ENCODE measurements around the gene IGFBPL1.
"Not testable (repeated sequence)": the region's sequence is repeated elsewhere in the genome, so short reads cannot be mapped to it uniquely, and the experiment has no call there.

IGFBPL1 gene

DNA sequence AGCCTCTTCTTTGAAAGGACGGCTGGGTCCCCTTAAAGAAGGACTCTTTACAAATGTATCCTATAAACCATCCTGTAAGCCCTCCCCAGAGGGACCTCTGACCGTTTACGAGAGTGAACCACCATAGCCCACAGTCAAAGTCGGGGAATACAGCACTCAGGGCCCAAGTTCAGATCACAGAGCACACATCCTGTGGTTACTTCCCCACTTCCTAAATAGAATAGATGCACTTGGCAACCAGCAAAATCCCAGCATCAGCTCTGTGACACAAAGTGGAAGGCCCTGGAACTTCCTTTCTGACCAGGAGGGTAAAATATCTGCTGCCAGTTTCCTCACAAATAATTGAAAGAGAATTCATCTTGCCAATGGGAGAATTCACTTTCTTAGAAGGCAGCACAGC, 6.9 kb upstream of the IGFBPL1 start:
- DNase-seq (ENCODE audit: low spot score) = no peak

GRCh38 chr9:38428062-38428461, 3.8 kb upstream of the IGFBPL1 start:
- no peak for DNase-seq (ENCODE audit: low spot score)

- DNase-seq (ENCODE audit: low spot score) = no peak
These were observed 664 bp upstream of the IGFBPL1 start for GRCh38 chr9:38424918-38425317.

- no peak for DNase-seq (ENCODE audit: low spot score)
These were observed 831 bp downstream of the IGFBPL1 start for GRCh38 chr9:38423273-38423972.

GRCh38 chr9:38422555-38423260, 1.5 kb downstream of the IGFBPL1 start:
- no peak for DNase-seq (ENCODE audit: low spot score)

GRCh38 chr9:38421498-38422211, 2.6 kb downstream of the IGFBPL1 start:
- no peak for DNase-seq (ENCODE audit: low spot score)

DNA sequence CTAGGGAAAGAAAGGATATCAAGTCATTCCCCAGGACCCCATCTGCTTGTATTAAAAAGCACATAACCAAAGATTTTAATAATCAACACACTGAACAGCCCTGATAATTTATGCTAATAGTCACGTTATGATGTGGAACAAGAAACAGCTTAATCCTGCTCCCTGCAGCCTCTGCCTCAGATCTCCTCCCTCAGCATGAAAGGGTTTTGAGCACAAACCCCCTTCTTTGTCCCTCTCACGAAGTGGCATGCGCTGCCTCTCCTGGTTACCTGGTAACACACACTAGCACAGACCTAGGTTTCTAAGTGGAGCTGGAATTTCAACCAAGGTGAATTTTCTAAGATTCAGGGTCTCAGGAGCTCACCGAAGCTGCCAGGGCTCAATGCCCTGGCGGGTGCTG, 5.1 kb downstream of the IGFBPL1 start:
- DNase-seq (ENCODE audit: low spot score) = no peak

- DNase-seq (ENCODE audit: low spot score) = no peak
These were observed 5.9 kb downstream of the IGFBPL1 start for GRCh38 chr9:38418366-38418765.

GRCh38 chr9:38417003-38417945, 7.0 kb downstream of the IGFBPL1 start:
- DNase-seq (ENCODE audit: low spot score) = no peak

GRCh38 chr9:38416461-38416860, 7.8 kb downstream of the IGFBPL1 start:
- no peak for DNase-seq (ENCODE audit: low spot score)

DNA sequence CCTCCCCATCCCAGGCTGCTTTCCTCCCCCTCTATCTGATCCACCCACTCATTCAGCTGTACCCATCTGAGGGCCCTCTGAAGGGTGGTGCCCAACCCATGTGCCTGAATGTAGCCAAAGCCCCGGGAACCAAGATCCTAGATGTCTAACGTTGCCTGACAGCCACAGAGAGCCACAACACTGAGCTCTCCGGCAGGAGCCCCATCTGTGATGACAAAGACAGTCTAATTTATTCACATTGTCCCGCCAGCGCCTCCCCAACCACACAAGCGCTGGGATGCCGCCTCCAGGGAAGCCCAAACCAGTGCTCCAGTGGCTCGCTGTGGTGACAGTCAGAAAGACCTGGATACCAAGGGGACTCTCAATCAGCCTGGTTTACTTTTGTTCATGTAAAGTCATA, 8.4 kb downstream of the IGFBPL1 start:
- no peak for DNase-seq (ENCODE audit: low spot score)

GRCh38 chr9:38414040-38414723, 10.1 kb downstream of the IGFBPL1 start:
- no peak for DNase-seq (ENCODE audit: low spot score)

GRCh38 chr9:38413283-38413682, 11.0 kb downstream of the IGFBPL1 start:
- DNase-seq (ENCODE audit: low spot score) = no peak

- no peak for DNase-seq (ENCODE audit: low spot score)
These were observed 11.5 kb downstream of the IGFBPL1 start for GRCh38 chr9:38412751-38413150.

DNA sequence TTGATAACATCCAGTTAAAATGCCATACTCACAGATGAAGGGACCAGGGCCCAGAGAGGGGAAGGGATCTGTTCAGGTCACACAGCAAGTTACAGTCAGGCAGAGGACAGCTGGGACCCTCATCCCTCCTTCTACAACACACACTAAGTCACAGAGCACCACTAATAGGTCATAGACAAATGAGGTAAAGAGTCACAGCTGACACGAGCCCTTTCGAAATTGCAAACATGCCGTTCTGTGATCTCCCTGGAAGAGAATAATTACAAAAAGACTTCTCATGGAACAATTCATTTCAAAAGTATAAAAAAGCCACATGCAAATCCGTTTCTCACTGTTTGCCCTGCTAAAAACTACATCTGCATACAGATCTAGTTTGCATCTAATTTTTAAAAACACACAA, 15.5 kb downstream of the IGFBPL1 start:
- DNase-seq (ENCODE audit: low spot score) = no peak

GRCh38 chr9:38406476-38407186, 17.6 kb downstream of the IGFBPL1 start:
- DNase-seq (ENCODE audit: low spot score) = peak; percentile 55

- peak; percentile 62 for DNase-seq (ENCODE audit: low spot score)
These were observed 18.5 kb downstream of the IGFBPL1 start for GRCh38 chr9:38405785-38406184.

GRCh38 chr9:38404314-38404713, 19.9 kb downstream of the IGFBPL1 start:
- DNase-seq (ENCODE audit: low spot score) = no peak

DNA sequence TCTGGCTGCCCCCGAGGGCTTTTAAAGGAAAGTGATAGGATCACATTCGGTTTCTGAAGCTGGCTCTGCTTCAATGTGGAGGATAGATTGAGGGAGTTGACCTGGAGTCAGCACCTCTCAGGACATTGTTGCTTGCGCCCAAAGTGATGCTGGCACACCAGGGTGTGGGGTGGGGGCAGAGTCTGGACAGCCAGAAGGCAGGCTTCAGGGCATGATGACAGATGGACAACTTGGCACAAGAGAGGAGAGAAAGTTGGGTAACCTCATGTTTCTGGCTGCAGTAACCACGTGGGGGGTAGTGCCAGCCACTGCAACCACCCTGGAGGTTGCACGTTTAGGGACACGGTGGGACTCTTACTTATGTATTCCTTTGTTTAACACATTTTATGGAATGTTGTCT, 22.3 kb downstream of the IGFBPL1 start:
- DNase-seq (ENCODE audit: low spot score) = no peak

GRCh38 chr9:38399191-38399590, 25.1 kb downstream of the IGFBPL1 start:
- not testable (repeated sequence) for DNase-seq (ENCODE audit: low spot score)

- no peak for DNase-seq (ENCODE audit: low spot score)
These were observed 27.9 kb downstream of the IGFBPL1 start for GRCh38 chr9:38396371-38396671.

Data from kidney tubule cell (primary cell).